ENCODE measurements around the gene AKAP8.

DNA sequence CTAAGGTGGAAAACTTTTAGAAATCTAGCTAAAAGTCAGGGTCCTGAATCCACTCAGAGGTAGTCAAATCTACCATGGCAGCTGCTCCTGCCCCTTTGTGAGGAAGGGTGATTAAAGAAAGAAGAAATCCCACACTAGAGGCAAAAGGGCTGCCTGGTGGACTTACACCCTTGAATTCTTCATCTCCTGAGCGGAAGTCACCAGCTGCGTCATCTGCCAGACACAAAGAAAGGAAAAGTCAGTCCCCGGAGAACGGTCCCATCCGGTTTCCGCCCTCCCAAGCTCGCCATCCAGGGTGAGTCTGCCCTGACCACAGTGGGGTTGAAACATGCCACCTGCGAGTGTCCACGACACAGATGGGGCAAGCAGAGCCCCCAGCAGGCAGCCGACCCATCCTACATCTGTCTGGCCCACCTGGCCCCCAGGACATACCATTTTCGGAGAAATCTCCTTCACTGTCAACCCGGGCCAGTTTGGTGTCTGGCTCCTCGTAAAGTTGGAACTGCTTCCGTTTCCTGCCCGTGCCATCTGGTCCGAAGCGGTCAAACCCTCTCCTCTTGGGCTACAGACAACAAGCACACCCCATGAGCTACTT is 7.7 kb downstream of the AKAP8 start:
- no peak for TF ChIP-seq POLR2AphosphoS5 (IDR thresholded peaks at IDR 0.05; ENCODE audit: low read depth, low read length)
- no peak for TF ChIP-seq SIN3A (IDR thresholded peaks at IDR 0.05; ENCODE audit: borderline replicate concordance, insufficient read depth, low read length)
- no peak for TF ChIP-seq TAF1 (IDR thresholded peaks at IDR 0.05; ENCODE audit: borderline replicate concordance, insufficient read depth, low read length)
- TF ChIP-seq, protein P1, sequence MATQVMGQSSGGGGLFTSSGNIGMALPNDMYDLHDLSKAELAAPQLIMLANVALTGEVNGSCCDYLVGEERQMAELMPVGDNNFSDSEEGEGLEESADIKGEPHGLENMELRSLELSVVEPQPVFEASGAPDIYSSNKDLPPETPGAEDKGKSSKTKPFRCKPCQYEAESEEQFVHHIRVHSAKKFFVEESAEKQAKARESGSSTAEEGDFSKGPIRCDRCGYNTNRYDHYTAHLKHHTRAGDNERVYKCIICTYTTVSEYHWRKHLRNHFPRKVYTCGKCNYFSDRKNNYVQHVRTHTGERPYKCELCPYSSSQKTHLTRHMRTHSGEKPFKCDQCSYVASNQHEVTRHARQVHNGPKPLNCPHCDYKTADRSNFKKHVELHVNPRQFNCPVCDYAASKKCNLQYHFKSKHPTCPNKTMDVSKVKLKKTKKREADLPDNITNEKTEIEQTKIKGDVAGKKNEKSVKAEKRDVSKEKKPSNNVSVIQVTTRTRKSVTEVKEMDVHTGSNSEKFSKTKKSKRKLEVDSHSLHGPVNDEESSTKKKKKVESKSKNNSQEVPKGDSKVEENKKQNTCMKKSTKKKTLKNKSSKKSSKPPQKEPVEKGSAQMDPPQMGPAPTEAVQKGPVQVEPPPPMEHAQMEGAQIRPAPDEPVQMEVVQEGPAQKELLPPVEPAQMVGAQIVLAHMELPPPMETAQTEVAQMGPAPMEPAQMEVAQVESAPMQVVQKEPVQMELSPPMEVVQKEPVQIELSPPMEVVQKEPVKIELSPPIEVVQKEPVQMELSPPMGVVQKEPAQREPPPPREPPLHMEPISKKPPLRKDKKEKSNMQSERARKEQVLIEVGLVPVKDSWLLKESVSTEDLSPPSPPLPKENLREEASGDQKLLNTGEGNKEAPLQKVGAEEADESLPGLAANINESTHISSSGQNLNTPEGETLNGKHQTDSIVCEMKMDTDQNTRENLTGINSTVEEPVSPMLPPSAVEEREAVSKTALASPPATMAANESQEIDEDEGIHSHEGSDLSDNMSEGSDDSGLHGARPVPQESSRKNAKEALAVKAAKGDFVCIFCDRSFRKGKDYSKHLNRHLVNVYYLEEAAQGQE (IDR thresholded peaks at IDR 0.05; ENCODE audit: insufficient read depth in 1 of 2, low read depth in 2 of 2, low read length in 2 of 2) = no peak
